ENCODE measurements around the gene FBXO40.
A peak's percentile ranks its signal among the peaks of the same experiment; 100 is the strongest.

DNA sequence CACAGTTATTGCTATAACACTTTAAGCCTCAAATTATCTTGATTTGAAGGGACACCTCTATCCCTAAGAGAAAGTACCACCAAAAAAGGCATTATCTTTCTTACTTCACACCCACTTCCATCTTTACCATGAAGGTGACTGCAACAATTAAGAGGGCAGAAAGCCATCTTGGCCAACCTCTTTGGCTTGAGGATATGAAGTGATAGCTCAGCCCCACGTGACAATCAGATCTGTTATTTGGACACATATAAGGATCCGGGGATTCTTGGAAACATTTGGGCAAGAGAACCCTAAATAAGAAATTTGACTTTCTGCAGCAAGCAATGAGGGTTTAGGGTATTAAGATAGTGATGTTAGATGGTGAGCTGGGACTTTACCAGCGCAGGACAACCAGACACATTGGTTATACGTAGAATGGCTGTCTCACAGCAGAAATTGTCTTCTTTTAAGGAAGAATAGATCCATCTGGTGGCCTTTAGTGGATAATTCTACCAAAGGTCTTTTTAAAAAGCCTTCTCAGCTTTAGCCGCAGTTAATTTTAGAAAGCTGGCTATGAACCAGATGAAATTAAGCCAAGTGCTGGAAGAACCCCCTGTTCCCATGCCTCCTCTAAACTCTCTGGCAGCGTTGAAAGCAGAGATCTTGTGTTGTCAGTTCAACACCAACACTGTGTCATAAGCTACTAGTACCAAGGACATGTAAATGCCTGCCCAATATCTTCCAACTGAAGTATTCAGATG is 55.2 kb downstream of the FBXO40 start:
- TF ChIP-seq CTCF (IDR thresholded peaks at IDR 0.05) = peak in 2 of 4 donors; percentile 15 to 30
- TF ChIP-seq POLR2A (IDR thresholded peaks at IDR 0.05) = no peak

Measured in right lobe of liver (tissue), 4 donors.